ENCODE data around the gene TMEM203.

Gene TMEM203

DNA sequence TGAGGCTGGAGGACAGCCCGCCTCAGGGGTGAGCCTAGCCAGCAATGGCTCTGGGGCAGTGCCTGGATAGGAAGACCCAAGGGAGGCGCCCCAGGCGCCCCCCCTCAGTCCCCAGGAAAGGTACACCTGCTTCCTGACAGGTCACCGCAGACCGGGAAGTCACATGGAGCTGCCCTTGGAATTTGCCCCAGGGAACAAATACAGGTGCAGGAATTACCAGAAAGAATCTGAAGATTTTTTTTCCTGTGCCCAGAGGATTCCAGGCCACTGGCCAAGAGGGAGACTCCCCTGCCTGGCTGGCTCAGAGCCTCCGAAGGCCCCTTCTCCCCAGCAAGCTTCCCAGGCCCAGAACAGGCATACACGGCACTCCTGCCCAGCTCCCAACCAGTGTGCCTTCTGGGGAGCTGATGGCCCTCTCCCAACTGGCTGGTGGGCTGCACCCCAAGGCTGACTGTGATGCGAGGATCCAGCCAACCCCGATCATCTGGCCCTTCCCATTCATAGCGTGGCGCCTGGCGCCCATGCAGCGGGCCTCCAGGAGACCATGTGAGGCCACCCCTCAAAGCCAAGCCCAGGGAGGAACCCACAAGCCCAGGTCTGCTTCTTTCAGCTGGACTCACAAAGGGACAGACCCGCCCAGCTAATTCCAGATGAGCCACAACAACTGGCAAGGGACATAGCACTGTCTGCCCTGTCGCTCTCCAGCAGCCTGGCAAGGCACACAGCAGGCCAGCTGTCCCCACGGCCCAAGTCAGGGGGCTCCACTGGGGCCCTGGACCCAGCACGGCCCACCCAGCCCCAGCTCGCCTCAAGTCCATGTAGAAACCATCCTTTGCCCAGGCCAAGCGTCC is 7.2 kb downstream of the TMEM203 start:
- DNase-seq (ENCODE audit: low read depth in 2 of 2): no peak

DNA sequence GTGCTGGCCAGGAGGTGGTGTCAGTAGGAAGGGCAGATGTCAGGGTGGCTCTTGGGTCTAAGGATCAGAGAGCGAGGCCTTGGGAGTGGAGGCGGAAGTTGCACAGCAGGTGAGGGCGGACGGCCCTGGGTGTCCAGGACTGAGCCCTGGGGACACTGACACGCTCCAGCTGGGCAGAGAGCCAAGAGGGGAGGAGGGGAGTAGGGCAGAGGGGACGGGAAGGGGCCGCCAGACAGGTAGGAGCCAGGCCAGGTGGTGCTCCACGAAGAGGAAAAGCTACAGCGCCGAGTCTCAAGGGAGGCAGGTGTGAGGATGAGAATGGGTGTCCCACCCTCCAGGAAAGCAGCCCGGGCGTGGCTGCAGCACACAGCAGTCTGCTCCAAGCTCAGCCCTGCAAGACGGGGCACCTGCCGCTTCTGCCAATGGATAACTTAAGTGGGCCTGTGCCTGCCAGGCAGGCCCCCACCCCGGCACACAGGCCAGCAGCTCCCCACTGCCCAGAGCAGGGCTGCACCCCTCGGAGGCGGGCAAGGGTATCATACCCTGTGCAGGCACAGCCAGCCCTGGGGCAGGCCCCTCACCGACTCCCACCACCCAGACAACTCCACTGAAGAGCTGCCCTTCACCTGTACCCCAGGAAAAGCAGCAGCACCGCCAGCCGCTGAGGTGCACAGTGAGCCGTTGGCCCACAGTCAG is 9.8 kb downstream of the TMEM203 start:
- DNase-seq (ENCODE audit: low read depth in 2 of 2): no peak

DNA sequence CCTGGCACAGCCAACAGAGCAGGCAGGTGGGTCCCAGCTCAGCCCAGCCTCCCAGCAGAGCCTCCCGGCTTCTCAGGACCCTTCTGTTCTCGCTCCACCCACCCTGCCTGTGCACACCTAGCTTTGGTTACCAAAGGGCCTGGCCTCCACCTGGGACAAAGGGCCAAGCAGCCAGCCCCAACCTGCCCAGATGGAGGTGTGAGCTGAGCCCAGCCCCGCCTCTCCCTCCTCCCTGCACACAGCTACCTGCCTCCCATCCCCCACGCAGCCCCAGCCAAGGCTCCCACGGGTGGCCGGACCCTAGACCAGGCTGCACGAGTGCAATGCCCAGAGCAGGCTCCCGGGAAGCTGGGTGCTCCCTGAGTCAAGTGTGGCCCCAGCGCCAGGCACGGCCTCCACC is 10.5 kb downstream of the TMEM203 start:
- no peak for DNase-seq (ENCODE audit: low read depth in 2 of 2)

DNA sequence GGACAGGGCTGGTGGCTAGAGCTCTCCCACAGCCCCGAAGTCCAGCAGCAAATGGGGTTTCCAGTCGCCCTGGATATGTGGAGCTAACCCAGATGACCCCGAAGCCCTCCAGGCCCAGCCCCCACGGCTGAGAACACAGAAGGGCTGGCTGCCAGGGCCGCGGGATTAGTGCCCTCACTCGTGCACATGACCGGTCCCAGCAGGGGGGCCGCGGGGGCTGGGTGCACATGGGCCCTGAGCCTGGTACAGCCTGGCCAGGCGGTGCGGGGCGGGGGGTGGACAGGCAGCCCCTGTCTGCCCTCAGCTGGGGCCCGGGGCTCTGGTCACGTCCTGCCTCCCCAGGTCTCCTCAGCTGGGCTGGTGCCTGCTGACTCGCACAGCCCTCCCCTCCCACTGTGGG is 11.1 kb downstream of the TMEM203 start:
- DNase-seq (ENCODE audit: low read depth in 2 of 2): no peak

DNA sequence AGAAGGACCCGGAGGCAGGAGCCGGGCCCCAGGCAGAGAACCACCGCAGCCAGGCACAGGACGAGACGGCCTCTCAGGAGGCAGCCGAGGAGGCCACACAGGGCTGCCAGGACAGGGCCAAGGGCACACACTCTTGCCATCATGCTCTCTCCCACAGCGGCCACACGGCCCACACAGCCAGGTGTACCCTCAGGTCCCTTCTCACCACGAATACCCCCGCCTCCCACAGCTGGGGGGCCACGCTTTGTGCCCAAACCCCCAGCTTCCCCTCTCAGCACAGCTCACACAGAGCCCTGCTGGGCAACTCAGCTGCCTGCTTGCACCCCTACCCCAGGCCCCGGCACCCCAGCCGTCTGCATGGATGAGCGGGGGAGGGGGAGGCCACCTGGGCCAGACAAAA is 11.7 kb downstream of the TMEM203 start:
- no peak for DNase-seq (ENCODE audit: low read depth in 2 of 2)

DNA sequence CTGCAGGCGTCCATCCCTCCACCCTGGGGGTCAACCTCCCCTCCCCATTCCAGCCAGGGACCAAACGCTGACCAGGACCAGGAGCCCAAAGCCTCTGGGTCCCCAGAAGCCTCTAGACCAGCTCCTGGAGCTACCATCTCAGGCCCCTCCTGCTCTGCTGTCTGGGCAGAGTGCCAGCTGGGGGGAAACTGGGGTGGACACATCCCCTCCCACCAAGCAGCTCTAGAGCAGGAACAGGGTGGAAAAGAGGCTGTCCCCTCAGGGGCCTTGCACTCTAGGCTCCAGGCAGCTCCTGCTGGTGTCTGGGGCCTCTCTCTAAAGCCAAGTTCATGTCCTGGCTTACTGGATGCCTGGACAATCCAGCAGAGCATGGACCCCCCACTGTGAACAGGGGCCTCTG is 12.6 kb downstream of the TMEM203 start:
- no peak for DNase-seq (ENCODE audit: low read depth in 2 of 2)

DNA sequence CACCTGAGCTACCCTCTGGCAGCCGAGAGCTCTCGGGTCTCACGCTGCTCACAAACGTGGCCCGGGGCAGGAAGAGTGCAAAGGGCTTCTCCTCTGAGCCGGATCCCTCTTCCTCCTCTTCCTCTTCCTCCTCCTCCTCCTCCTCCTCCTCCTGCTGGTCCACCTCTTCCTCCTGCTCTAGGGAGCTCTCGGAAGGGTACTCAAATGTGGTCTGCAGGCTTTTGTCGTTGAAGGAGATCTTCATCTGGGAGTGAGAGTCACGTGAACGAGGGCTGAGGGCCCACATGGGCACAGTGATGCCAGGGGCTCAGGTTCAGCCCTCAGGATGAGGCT is 13.0 kb downstream of the TMEM203 start:
- DNase-seq (ENCODE audit: low read depth in 2 of 2): no peak

DNA sequence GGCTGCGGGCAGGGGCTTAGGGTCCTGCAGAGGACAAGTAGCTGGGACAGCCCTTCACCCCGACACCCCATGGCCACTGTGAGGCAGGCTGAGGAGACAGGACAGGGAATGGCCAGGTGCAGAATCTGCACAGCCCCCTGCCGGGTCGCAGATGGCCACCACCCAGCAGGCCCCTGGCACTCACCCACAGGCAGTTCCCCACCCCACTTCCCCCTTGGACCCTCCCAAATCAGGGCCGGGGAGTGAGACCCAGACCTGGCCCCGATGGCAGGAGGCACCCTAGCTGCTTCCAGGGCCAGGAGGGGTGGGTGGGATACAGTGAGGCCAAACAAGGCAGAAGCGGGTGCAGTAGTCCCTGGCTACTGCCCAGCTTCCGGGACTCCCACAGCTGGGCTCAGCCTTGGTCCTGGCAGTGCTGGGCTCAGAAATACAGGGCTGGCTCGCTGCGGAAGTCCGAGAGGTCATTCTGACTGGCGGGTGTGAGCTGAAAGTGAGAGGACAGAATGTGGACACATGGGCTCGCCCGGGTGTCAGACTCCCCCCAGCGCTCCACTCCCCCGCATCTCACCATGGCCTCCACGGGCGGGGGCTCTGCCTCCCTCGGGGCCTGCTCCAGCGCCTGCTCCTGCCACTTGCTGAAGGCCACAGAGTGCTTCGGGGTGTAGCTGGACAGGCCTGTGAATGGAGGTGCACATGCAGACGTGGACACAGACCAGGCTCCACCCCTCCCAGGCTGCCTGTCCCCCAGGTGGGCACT is 13.6 kb downstream of the TMEM203 start:
- no peak for DNase-seq (ENCODE audit: low read depth in 2 of 2)

DNA sequence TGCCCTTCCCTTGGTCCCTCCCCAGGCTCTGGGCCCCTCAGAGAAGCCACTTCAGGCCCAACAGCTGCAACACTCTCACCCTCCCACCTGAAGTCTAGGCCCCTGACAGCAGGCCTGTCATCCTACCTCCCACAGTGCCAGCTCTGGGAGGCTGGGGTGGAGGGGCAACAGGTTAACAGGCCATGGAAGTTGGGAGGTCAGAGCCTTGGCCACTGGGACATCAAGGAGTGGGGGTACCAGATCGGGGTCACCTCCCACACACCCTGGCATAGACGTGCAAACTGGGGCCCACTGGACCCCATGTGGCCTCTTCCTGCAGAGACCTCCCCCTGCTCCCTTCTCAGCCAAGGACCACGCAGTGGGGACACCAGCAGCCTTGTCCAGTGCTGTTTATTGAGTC is 14.2 kb downstream of the TMEM203 start:
- no peak for DNase-seq (ENCODE audit: low read depth in 2 of 2)

DNA sequence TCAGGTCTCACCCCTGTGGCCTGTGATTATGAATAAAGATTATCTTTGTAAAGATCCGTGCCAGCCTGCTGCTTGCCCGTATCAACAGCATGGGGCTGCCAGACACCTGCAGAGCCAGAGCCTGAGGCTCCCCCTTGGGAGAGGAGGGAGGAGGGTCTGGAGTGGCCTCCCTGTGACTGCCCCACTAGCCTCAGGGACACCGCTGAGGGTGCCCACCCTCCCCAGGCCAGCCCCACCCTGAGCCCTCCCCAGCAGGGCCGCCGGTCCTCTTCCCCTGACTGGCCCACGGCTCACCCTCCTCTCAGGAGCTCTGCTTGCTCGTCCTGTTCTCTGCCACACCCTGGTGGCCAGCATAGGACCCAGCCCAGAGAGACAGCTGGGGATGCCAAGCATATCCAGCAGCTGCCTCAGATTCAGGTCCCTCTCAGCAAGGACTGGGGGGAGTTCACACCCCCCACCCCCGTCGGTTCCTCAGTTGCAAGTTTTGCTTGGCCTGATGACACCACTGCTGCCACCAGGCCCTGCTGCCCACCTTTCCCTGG is 15.1 kb downstream of the TMEM203 start:
- DNase-seq (ENCODE audit: low read depth in 2 of 2): no peak

DNA sequence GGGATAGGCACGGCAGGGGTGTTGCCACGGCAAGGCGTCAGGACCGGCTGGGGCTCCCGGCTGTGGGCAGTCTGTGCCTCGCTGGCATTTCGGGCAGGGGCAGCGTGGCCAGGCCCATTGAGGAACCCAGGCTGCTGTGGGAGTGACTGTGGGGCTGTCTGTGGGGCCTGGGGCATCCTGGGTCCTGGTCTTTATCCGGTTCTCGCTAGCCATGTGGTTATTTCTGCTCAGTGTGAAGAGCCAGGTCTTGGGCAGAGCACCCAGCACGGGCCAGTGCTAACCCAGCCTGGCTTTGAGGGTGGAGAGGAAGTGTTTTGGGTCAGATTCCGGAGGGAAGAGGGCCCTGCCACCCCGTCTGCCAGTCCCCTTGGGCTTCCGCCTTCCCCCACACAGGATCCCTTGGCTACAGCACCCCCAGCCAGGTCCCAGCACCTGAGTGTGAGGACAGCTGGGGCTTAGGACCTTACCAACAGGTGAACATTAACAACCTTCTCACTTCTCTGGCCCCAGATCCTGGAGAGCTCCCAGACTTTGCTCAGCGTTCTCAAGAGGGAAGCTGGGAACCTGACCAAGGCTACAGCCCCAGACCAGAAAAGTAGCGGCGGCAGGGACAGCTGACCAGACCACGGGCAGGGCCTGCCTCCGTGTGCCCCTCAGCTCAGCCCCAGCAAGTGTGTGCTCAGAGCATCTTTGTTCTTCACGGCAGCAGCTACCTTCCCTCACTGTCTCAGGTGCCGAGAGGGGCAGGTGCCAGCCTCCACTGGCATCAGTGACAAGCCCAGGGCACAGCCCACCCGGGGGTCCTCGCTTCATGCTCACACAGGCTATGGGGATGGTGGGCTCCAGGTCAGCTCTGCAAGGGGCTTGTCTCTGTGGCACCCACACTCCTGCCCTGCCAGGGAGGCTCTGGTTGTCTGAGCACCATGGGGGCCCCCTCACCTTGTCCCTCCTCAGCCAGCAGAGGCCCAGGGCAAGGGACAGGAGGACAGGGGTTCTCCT is 15.9 kb downstream of the TMEM203 start:
- DNase-seq (ENCODE audit: low read depth in 2 of 2): no peak

DNA sequence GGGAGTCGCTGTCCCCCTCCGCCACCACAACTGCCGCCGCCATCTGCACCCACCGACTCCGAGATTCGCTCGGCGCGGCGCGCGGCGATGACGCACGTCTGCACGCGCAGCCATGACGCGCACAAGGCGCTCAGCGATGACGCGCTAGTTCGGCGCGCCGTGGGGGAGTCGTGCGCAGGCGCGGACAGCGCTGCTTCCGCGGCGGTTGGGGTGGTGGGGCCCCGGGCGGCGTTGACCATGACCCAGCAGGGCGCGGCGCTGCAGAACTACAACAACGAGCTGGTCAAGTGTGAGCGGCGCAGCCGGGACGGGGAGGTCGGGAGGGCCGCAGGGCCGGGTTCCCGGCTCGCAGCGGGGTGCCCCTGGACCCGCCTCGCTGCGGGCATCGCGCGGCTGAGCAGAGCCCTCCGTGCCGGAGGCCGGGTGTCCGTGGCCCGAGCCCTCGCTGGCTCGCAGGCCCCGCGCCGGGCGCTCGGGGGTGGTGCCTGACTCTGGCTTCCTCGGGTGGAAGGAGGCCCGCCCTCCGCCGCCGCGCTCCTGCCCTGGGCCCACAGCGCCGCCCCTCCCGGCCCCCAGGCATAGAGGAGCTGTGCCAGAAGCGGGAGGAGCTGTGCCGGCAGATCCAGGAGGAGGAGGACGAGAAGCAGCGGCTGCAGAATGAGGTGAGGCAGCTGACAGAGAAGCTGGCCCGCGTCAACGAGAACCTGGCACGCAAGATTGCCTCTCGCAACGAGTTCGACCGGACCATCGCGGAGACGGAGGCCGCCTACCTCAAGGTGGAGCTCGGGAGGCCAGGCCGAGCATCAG is 16.8 kb downstream of the TMEM203 start, which contains the start of the genes ANAPC2 and SSNA1:
Gene ANAPC2 (minus strand): TSS at position 71 of the 807 bp plus-strand sequence. CDS start 28 bp downstream, at position 43.
Gene SSNA1 (plus strand): TSS at position 187 of the 807 bp plus-strand sequence. CDS start 51 bp downstream, at position 238.
- peak; percentile 79 to 88 for DNase-seq (ENCODE audit: low read depth in 2 of 2)

DNA sequence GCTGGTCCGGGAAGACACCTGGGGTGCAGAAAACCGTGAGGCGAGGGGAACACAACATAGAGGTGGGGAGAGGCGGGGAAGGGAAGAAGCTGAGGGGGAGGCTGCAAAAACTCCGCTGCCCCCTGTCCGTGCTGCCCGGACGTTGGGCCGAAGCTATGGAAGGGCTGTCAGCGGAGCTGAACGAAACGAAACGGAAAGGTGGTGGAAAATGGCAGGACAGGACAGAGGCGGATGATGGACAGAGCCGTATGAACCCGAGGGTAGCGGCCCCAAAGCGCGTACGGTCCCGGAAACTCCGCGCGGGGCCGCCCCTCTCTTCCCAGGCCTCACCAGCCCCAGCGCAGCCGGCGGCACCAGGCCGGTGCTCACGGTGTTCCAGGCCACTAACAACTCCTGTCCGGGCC is 17.4 kb downstream of the TMEM203 start:
- no peak for DNase-seq (ENCODE audit: low read depth in 2 of 2)

DNA sequence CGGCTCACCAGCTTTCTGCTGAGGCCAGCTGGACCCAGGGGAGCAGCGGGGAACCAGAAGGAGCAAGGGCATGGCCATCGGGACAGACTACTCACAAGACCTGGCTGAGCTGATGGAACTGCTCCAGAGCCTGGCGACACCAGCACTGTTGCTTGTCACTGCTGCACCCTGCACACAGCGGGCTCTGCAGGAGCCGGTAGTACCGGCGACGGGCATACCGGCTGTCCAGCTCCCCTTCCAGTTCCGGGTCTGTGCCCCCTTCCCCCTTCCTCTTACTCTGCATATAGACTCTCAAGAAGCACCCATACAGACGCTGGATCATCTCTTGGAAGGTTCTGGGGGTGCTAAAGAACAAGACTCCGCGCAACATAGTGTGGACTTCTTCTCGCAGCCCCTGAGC is 18.1 kb downstream of the TMEM203 start:
- no peak for DNase-seq (ENCODE audit: low read depth in 2 of 2)

DNA sequence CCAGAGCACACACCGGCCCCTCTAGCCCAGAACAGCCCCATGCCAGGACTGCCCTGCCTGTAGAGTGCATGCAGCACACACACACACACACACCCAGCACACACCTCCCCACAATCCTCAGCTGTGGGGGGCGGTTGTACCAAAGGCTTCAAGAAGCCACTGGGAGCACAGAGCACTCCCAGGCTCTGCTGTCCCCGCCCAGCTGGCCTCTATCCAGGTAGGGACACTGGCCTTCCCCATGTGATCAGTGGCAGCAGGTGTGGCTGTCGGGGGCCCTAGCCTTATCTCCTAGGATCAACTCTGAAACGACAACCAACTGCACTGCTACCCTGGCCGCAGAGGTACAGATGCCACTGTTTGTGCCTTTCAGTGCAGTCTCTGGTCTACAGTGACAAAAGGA is 19.1 kb downstream of the TMEM203 start:
- DNase-seq (ENCODE audit: low read depth in 2 of 2): no peak

DNA sequence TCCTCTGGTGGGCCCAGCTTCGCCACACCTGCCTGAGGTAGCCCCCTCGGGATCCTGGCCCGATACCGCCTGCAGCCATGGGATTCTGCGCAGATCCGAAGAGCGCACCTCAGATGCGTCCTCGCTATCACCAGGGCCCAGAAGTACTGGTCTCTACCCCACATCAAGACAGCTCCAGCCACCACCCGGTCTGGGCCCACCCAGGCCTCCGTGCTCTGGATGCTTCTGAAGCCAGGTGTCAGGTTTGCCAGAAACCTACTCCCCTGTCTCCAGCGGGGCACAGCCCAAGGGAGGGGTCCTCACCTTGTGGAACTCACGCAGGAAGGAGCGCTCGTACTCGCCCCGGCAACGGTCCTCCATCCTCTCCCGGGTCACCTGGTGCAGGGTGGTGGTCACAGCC is 19.5 kb downstream of the TMEM203 start:
- DNase-seq (ENCODE audit: low read depth in 2 of 2): no peak

DNA sequence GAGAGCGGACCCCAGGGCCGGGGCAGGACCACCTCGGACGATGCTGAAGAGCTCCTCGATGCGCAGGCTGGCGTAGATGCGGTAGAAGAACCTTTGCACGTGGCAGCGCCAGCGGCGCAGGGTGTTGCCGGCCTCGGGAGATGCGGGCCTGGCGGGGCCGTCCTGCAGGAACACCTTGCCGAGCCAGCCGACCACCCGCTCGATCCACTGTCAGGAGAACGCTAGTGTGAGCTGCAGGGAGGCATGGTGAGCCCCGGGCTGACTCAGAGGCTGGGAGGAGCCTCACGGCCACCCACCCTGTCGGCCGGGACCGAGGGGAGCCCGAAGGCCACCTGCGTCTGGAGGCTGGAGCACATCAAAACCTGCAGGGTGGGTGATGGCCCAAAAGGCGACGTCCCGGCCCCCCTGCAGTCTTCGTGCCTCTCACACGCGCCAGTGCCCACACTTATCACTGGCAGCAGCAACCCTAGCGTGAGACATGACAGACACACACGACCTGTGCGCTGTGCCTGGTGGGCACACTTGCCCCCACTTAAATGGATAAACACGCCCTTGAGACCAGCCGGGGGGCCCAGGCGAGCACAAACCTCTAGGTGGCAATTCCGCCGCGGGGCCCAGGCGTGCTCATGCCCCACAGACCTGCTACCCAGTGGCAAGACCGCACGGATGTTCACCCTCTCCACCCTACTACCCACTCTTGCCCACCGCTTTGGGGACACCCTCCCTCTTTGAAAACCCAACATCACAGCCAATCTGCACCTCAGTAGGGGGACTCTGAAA is 20.4 kb downstream of the TMEM203 start:
- no peak for DNase-seq (ENCODE audit: low read depth in 2 of 2)

DNA sequence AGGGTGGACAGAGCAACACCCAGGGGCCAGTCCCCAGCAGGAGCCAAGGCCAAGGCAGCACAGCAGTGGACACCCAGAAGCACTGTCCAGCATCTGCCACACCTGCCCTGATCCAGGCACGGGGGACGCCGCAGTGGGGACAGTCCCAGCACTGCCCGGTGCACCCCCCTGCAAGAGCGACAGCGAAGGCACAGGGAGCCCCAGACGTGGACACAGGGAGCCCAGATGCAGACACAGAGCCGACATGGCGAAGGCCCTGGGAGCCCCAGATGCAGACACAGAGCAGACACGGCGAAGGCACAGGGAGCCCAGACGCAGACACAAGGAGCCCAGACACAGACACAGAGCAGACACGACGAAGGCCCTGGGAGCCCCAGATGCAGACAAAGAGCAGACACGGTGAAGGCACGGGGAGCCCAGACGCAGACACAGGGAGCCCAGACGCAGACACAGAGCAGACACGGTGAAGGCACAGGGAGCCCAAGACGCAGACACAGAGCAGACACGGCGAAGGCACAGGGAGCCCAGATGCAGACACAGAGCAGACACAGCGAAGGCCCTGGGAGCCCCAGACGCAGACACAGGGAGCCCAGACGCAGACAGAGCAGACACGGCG is 21.4 kb downstream of the TMEM203 start:
- no peak for DNase-seq (ENCODE audit: low read depth in 2 of 2)

DNA sequence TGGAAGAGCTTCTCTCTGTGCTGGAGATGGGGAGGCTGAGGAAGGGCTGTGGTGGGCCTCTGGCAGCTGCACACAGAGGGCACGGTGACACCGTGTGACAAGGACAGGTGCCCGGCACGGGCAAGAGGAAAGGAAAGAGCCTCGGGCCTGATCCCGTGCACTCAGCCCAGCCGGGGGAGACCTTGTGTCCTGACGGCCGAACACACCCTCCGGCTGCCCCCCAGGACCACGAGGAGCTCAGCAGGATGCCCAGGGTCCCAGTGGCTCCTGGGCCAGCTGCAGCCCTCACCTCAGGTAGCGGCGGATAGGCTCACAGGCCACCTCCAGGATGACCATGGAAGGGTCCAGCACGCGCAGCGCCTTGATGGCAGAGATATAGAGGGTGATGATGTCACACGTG is 22.6 kb downstream of the TMEM203 start:
- no peak for DNase-seq (ENCODE audit: low read depth in 2 of 2)
